ENCODE results near the gene CBLN1. TPM values are rescaled to one million over a fixed set of nuclear protein-coding genes. Genes with fewer than 3 reads are reported as not detected.

Gene CBLN1
- total and polyA plus RNA-seq, 2 of the 4 experiments (the other 2 are of a cell fraction): not detected

DNA sequence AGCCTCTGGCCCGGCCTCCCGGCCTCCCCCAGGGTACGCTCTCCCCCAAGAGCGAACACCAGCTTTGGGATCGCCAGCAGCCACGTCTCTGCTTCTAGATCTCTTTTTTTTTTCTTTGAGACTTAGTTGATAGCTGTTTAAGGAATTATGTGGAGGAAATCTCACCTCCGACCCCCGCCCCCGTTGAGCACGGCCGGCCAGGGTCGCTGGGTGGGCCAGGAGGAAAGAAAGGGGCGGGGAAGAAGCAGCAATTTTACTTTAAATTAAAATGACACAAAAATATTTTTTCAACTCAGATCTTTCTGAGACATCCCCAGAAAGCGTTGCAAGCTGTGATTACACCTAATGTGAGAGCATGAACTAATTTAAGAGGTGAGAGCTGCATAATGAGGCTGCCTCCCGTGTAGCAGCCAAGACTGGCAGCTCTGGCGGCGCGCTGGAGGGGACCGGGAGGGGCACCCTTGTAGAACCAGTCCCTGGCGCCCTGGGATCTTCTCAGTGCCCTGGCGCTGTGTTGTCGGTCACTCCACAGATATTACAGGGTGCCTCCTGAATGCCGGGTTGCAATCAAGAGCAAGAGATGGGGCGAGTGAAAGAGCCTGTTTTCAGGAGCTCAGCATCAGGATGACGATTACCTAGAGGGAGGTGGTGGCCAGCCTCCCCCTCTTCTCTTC lies 1.9 kb upstream of the CBLN1 start:
- BruUV-seq (replicated peaks): no TSS peak

More for the DNA sequence above, 1.9 kb upstream of the CBLN1 start:
- no peaks in the 10 kb centered on the region for H3K9me3 ChIP-seq (ENCODE audit: control insufficient read depth, insufficient read depth, low read length)
- in situ Hi-C loops (cut with MboI; ENCODE audit: low sequenced_read_pairs) (no loop called here), intact Hi-C loops (cut with micrococcal nuclease) (no loop called here), dilution Hi-C loops (cut with HindIII; ENCODE audit: low sequenced_read_pairs, unreplicated experiment) (no loop called here)
- CTCF ChIA-PET: no interaction called here
- TF ChIP-seq POLR2A (IDR thresholded peaks at IDR 0.05; ENCODE audit: low read depth, low read length) (no peak), NFE2L2 (IDR thresholded peaks at IDR 0.05; ENCODE audit: low read depth, low read length) (no peak), RCOR1 (IDR thresholded peaks at IDR 0.05; ENCODE audit: insufficient replicate concordance, low read length) (no peak), MAZ (IDR thresholded peaks at IDR 0.05; ENCODE audit: borderline replicate concordance, low read depth, low read length) (no peak), CEBPB (IDR thresholded peaks at IDR 0.05; ENCODE audit: low read depth, low read length) (no peak), FOS (IDR thresholded peaks at IDR 0.05; ENCODE audit: low read depth, low read length) (no peak), SMC3 (IDR thresholded peaks at IDR 0.05; ENCODE audit: low read depth, low read length) (no peak), CHD1 (IDR thresholded peaks at IDR 0.05; ENCODE audit: low read depth, low read length) (no peak), RAD21 (IDR thresholded peaks at IDR 0.05; ENCODE audit: low read length) (no peak), BHLHE40 (IDR thresholded peaks at IDR 0.05; ENCODE audit: low read depth, low read length) (no peak), MXI1 (IDR thresholded peaks at IDR 0.05; ENCODE audit: borderline replicate concordance, low read depth, low read length) (no peak), RFX5 (IDR thresholded peaks at IDR 0.05; ENCODE audit: low read depth, low read length) (no peak), MAFK (IDR thresholded peaks at IDR 0.05; ENCODE audit: low read depth, low read length) (no peak)
- TF ChIP-seq, protein P1, sequence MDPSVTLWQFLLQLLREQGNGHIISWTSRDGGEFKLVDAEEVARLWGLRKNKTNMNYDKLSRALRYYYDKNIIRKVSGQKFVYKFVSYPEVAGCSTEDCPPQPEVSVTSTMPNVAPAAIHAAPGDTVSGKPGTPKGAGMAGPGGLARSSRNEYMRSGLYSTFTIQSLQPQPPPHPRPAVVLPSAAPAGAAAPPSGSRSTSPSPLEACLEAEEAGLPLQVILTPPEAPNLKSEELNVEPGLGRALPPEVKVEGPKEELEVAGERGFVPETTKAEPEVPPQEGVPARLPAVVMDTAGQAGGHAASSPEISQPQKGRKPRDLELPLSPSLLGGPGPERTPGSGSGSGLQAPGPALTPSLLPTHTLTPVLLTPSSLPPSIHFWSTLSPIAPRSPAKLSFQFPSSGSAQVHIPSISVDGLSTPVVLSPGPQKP (IDR thresholded peaks at IDR 0.05; ENCODE audit: borderline replicate concordance, low read depth, low read length): no peak
- TF ChIP-seq, protein P2, sequence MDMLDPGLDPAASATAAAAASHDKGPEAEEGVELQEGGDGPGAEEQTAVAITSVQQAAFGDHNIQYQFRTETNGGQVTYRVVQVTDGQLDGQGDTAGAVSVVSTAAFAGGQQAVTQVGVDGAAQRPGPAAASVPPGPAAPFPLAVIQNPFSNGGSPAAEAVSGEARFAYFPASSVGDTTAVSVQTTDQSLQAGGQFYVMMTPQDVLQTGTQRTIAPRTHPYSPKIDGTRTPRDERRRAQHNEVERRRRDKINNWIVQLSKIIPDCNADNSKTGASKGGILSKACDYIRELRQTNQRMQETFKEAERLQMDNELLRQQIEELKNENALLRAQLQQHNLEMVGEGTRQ (IDR thresholded peaks at IDR 0.05; ENCODE audit: low read depth, low read length): no peak
- TF ChIP-seq, protein P3, sequence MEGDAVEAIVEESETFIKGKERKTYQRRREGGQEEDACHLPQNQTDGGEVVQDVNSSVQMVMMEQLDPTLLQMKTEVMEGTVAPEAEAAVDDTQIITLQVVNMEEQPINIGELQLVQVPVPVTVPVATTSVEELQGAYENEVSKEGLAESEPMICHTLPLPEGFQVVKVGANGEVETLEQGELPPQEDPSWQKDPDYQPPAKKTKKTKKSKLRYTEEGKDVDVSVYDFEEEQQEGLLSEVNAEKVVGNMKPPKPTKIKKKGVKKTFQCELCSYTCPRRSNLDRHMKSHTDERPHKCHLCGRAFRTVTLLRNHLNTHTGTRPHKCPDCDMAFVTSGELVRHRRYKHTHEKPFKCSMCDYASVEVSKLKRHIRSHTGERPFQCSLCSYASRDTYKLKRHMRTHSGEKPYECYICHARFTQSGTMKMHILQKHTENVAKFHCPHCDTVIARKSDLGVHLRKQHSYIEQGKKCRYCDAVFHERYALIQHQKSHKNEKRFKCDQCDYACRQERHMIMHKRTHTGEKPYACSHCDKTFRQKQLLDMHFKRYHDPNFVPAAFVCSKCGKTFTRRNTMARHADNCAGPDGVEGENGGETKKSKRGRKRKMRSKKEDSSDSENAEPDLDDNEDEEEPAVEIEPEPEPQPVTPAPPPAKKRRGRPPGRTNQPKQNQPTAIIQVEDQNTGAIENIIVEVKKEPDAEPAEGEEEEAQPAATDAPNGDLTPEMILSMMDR (conservative IDR thresholded peaks at IDR 0.05; ENCODE audit: low read depth, low read length): no peak
- H2AFZ ChIP-seq (replicated peaks; ENCODE audit: low read length, poor library complexity): no peak overlapping the region
- H2BK15ac ChIP-seq (ENCODE audit: low read depth, low read length): no peak overlapping the region
- H2BK20ac ChIP-seq (ENCODE audit: low read depth, low read length): no peak overlapping the region
- peaks cover 40% of the 10 kb centered on the region for H3K27me3 ChIP-seq (ENCODE audit: control insufficient read depth, insufficient read depth, low read length)
- 0% methylated on average over 1 of the region's 25 CpGs; no CpG with 5 or more reads in 1 of the 2 experiments for WGBS, 2 experiments (ENCODE audit: extremely low coverage in 2 of 2, insufficient read length in 1 of 2)
- H3K36me3 ChIP-seq (ENCODE audit: control insufficient read depth, insufficient read depth, low read length): no peaks in the 10 kb centered on the region
- H2BK5ac ChIP-seq (ENCODE audit: low read depth, low read length, poor library complexity, severe bottlenecking): no peak overlapping the region
- H2BK120ac ChIP-seq (ENCODE audit: low read depth, low read length): no peak overlapping the region
- H3K4me3 ChIP-seq (ENCODE audit: insufficient read depth, low read depth, low read length): no peak overlapping the region
- no peak overlapping the region for H3K4ac ChIP-seq (ENCODE audit: low read depth, low read length)
- no peaks in the 10 kb centered on the region for H3K9me1 ChIP-seq (ENCODE audit: insufficient read depth, low read length)
- no peak overlapping the region for H4K8ac ChIP-seq (ENCODE audit: low read depth in 2 of 2, low read length in 2 of 2)
- H3K79me1 ChIP-seq (ENCODE audit: low read depth in 1 of 2, low read length in 2 of 2): no peaks in the 10 kb centered on the region
- no peak overlapping the region for H2AK5ac ChIP-seq (ENCODE audit: low read depth, low read length)
- H4K20me1 ChIP-seq (ENCODE audit: insufficient read depth, low read length): no peaks in the 10 kb centered on the region
- no peak overlapping the region for H4K91ac ChIP-seq (ENCODE audit: insufficient read depth, low read depth, low read length)
- H3K18ac ChIP-seq (ENCODE audit: low read depth, low read length): no peak overlapping the region
- POLR2A ChIA-PET (ENCODE audit: unreplicated experiment): no interaction called here
- no peak overlapping the region for H3K27ac ChIP-seq (ENCODE audit: insufficient read depth, low read length)
- no peak for ATAC-seq (ENCODE audit: low read depth)
- no peak for DNase-seq
- no peak overlapping the region for H3K14ac ChIP-seq (replicated peaks; ENCODE audit: low read depth, low read length)
- no peak overlapping the region for H3K4me2 ChIP-seq (ENCODE audit: low read depth, low read length)
- H2AK9ac ChIP-seq (replicated peaks; ENCODE audit: low read depth, low read length, poor library complexity): no peak overlapping the region
- H3K56ac ChIP-seq (ENCODE audit: extremely low read depth, insufficient read depth, low read length): no peak overlapping the region
- no peak overlapping the region for H3K23ac ChIP-seq (ENCODE audit: low read depth, low read length)
- no peak overlapping the region for H4K5ac ChIP-seq (ENCODE audit: low read depth, low read length)
- H3K4me1 ChIP-seq (ENCODE audit: control insufficient read depth, insufficient read depth, low read length): no peaks in the 10 kb centered on the region
- no peak overlapping the region for H3K9ac ChIP-seq (ENCODE audit: low read depth, low read length)
